Ovary (tissue), 9 donors: ENCODE results near the gene UCK2. TPM values are rescaled to one million over a fixed set of nuclear protein-coding genes. Genes with fewer than 3 reads are reported as not detected.

Experiments used
- DNase-seq, 5 donors: peaks; one replicate each; pipeline ENCODE4 v3.0.0-alpha.2; 2019 to 2020
- H3K27ac ChIP-seq, 2 donors: fragments of 200-600 bp; one replicate each; pipeline versions ENCODE4 v1.5.1 to v1.8.0; 2019 to 2022
- H3K27me3 ChIP-seq: fragments of 200-600 bp; one replicate; pipeline ENCODE4 v1.8.0; 2022
- H3K36me3 ChIP-seq: fragments of 200-600 bp; sonication (generic); one replicate; pipeline ENCODE4 v1.5.1; 2019
- H3K4me1 ChIP-seq: one replicate; pipeline ENCODE4 v1.8.1; 2013; ENCODE audit warnings: mild to moderate bottlenecking, moderate library complexity; ENCODE audit not compliant: insufficient read depth
- H3K4me3 ChIP-seq: fragments of 200-600 bp; sonication (generic); one replicate; pipeline ENCODE4 v1.5.1; 2017
- H3K9me3 ChIP-seq, 2 donors: fragments of 200-600 bp in 1 of 2; sonication (generic) in 1 of 2; one replicate each; pipeline versions ENCODE4 v1.5.1 to v1.8.1; 2013 to 2019; ENCODE audit warnings: mild to moderate bottlenecking in 1 of 2, moderate library complexity in 1 of 2
- EP300 ChIP-seq: sonication (generic); formaldehyde crosslinking; IDR thresholded peaks from one replicate; pipeline ENCODE4 v1.6.1; 2017; ENCODE audit warnings: antibody characterized with exemption
- POLR2A ChIP-seq: fragments of 450-650 bp; IDR thresholded peaks from one replicate; pipeline ENCODE4 v1.6.1; 2017; ENCODE audit warnings: antibody characterized with exemption, mild to moderate bottlenecking, moderate library complexity
- WGBS, 3 donors: extraction: QIAGEN DNeasy Blood & Tissue Kit in 1 of 3; methylation state at CpG; one replicate each; pipeline versions ENCODE4 v1.1.5 to v1.1.7; 2013 to 2017; 5-methylcytosine and 5-hydroxymethylcytosine counted together
- intact Hi-C, 4 donors: fragments of 100-400 bp; cut with DNase I; formaldehyde crosslinking; loops; one replicate each; pipeline versions ENCODE4 v1.11.0 to v1.15.1; 2022 to 2023
- polyA plus RNA-seq, 2 donors: library from polyadenylated mRNA; stranded (reverse); fragments of 200-250 nt in 1 of 2; fragments of 350-450 nt in 1 of 2; fragmentation: Illumina TruSeq in 1 of 2; extraction: RNeasy Lipid Tissue Mini Kit (QIAGEN cat#74804) in 1 of 2; gene quantifications; one replicate each; pipeline ENCODE4 v1.2.3, GENCODE V29; 2013 to 2014
- total RNA-seq, 7 donors: library from RNA; depleted of rRNA in 2 of 7; stranded (reverse); fragments of >200 nt in 2 of 7; fragmentation: NEBNext Ultra II Directional in 3 of 7; extraction: Animal tissue kit (Norgen Biotek cat#: 25700) in 3 of 7; gene quantifications; one replicate each; pipeline versions ENCODE4 v1.1.0 to v1.2.4, GENCODE V29; 2016 to 2023
- TF ChIP-seq, protein P1 (sequence below), 3 donors: fragments of 450-650 bp in 2 of 3; fragments of 200-600 bp in 1 of 3; IDR thresholded peaks; one replicate each; pipeline versions ENCODE4 v1.5.1 to v1.8.0; 2016 to 2022; ENCODE audit warnings: antibody characterized with exemption in 3 of 3, mild to moderate bottlenecking in 1 of 3
- donor health status: DM: no; HTN: no; CAD: no; lungs with moderate emphysema.
- donor health status: DM: no; HTN: no; CAD: no.
- donor health status: Bipolar disorder and iron deficiency.
- donor health status: DM: yes; HTN: yes; CAD: no.
- donor health status: DM: no; HTN: no; CAD: no.
- donor health status: DM: yes; HTN: yes; CAD: no.

Gene UCK2
- total and polyA plus RNA-seq, 9 donors: 7.3 to 22.7 (median 16.4) TPM

DNA sequence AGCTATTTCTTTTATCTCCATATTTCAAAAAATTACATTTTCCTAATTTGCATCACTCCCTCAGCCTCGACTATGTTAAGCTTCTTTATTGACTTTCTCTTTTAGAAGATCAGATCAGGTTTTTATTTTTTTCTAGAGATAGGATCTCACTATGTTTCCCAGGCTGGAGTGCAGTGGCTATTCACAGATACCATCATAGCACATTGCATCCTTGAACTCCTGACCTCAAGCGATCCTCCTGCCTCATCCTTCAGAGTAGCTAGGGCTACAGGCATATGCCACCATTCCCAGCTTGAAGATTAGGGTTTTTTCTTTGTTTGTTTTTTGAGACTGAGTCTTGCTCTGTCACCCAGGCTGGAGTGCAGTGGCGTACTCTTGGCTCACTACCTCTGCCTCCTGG lies 20.1 kb downstream of the UCK2 start:
- peaks cover 4% of the 10 kb centered on the region for H3K4me1 ChIP-seq
- H3K27ac ChIP-seq: no peak overlapping the region
- no peaks in the 10 kb centered on the region for H3K36me3 ChIP-seq
- 86 to 88% (median 87%) methylated on average over 3 of the region's 3 CpGs for WGBS, 3 donors
- H3K9me3 ChIP-seq: no peaks in the 10 kb centered on the region
- no peaks in the 10 kb centered on the region for H3K27me3 ChIP-seq
- no peak overlapping the region for H3K4me3 ChIP-seq
- DNase-seq: no peak
- intact Hi-C loops: no loop called here
- TF ChIP-seq EP300: no peak
- TF ChIP-seq, protein P1, sequence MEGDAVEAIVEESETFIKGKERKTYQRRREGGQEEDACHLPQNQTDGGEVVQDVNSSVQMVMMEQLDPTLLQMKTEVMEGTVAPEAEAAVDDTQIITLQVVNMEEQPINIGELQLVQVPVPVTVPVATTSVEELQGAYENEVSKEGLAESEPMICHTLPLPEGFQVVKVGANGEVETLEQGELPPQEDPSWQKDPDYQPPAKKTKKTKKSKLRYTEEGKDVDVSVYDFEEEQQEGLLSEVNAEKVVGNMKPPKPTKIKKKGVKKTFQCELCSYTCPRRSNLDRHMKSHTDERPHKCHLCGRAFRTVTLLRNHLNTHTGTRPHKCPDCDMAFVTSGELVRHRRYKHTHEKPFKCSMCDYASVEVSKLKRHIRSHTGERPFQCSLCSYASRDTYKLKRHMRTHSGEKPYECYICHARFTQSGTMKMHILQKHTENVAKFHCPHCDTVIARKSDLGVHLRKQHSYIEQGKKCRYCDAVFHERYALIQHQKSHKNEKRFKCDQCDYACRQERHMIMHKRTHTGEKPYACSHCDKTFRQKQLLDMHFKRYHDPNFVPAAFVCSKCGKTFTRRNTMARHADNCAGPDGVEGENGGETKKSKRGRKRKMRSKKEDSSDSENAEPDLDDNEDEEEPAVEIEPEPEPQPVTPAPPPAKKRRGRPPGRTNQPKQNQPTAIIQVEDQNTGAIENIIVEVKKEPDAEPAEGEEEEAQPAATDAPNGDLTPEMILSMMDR (IDR thresholded peaks at IDR 0.05): no peak
- no peak for TF ChIP-seq POLR2A

DNA sequence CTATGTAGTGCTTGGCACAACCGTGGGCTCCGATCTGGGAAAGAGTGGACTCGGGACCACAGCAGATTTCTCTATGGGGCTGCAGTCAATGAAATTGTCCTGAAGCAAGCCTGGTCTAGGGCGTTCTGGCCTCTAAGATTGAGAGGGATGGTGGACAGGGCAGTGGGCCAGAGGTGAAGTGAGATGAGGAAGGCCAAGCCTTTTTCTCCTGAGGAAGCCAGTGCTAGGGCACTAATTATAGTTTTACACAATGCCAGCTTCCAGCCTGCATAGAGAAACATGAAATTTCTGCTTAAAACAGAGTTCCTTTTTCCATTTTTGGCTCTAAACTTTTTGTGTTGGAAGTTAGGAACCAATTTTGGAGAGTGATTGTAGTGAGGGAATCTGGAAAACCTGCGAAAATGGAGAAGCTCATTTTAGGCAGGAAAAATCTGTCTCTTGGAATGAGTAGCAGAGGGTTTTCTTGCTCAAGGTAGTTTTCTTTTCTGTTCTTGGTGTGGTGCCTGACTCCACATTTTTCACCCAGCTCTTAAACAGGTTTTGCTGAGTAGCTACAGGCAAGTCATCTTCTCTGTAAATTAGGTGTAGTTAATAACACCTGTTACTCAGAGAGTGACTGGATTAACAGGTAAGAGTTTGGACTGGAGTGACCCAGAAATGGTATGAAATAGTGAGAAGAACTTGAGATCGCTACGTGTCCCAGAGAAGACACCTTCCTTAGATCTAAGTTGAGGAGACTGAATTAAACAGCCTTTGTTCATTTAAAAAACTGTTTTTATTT lies 22.1 kb downstream of the UCK2 start:
- DNase-seq: no peak

DNA sequence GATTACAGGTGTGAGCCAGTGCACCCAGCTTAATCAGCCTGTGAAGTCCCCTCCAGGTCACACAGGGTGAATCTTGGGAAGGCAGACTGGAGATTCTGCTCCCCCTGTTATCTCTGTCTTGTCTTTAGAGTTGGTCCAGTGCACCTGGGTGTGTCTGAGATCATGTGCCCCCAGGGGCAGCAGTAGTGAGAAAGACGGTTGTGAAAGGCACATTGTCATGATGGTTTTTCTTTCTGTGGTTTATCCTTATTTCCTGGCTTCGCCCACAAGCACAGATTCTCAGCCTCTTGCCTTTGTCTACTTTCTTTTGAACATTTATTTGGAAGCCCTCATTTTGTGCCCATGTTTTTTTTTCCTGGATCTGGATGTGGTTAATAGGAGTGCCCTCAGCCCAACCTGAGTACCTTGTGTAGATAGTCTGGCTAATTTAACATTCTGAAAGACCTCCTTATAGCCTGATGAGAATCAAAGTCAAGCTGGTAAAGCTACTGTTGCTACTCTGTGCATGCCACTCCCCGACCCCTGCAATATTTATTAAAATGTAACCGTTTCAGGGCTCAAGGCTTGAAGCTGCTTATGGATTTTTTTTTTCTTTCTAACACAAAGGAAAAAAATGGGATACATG lies 23.7 kb downstream of the UCK2 start:
- no peak overlapping the region for H3K4me3 ChIP-seq
- intact Hi-C loops: no loop called here
- H3K9me3 ChIP-seq: no peaks in the 10 kb centered on the region
- H3K4me1 ChIP-seq: no peaks in the 10 kb centered on the region
- no peaks in the 10 kb centered on the region for H3K36me3 ChIP-seq
- no peak overlapping the region for H3K27ac ChIP-seq
- no peaks in the 10 kb centered on the region for H3K27me3 ChIP-seq
- DNase-seq: no peak
- TF ChIP-seq, protein P1 (IDR thresholded peaks at IDR 0.05): no peak
- TF ChIP-seq EP300 (no peak), POLR2A (no peak)
- WGBS, 3 donors: 82 to 88% (median 85%) methylated on average over 4 of the region's 4 CpGs

More for the DNA sequence above, 22.1 kb downstream of the UCK2 start:
- Histone ChIP-seq H3K4me1 (peaks cover 1% of the 10 kb centered on the region), H3K4me3 (no peak overlapping the region), H3K36me3 (no peaks in the 10 kb centered on the region), H3K27ac (no peak overlapping the region), H3K9me3 (no peaks in the 10 kb centered on the region), H3K27me3 (no peaks in the 10 kb centered on the region)
- intact Hi-C loops: no loop called here
- 86 to 94% (median 86%) methylated on average over 7 of the region's 7 CpGs for WGBS, 3 donors
- TF ChIP-seq POLR2A (no peak), EP300 (no peak)
- TF ChIP-seq, protein P1 (IDR thresholded peaks at IDR 0.05): no peak

DNA sequence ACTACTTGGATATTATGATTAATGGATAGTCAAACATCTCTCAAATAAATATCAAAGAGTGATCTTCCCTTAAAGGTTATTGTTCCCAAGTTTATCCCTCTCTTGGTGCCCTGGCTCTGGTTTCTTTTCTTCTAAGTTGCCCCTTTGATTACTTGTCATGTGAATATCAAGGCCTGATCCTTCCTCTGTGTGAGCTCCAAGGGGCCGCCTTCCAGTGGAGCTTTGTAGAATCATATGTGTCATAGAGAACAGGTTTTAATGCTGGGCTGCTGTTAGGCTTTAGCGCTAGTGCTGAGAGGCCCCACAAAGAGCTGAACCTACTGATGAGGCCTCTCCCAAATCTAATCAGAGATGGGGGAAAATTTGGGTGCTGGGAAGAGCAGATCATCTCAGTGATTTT lies 25.5 kb downstream of the UCK2 start:
- H3K4me3 ChIP-seq: no peak overlapping the region
- WGBS, 3 donors: 94 to 99% (median 98%) methylated on average over 2 of the region's 2 CpGs
- no peak for DNase-seq
- H3K27ac ChIP-seq: no peak overlapping the region
- no peaks in the 10 kb centered on the region for H3K9me3 ChIP-seq
- H3K4me1 ChIP-seq: no peaks in the 10 kb centered on the region
- TF ChIP-seq EP300 (no peak), POLR2A (no peak)
- TF ChIP-seq, protein P1 (IDR thresholded peaks at IDR 0.05): no peak
- H3K36me3 ChIP-seq: no peaks in the 10 kb centered on the region
- intact Hi-C loops: no loop called here
- H3K27me3 ChIP-seq: no peaks in the 10 kb centered on the region
